ENCODE data around the gene NUP210. TPM values are rescaled to one million over a fixed set of nuclear protein-coding genes. Genes with fewer than 3 reads are reported as not detected.
A peak's percentile ranks its signal among the peaks of the same experiment; 100 is the strongest.

The NUP210 gene
- total RNA-seq, 1 donor from 2014 or later: 2.3 TPM

DNA sequence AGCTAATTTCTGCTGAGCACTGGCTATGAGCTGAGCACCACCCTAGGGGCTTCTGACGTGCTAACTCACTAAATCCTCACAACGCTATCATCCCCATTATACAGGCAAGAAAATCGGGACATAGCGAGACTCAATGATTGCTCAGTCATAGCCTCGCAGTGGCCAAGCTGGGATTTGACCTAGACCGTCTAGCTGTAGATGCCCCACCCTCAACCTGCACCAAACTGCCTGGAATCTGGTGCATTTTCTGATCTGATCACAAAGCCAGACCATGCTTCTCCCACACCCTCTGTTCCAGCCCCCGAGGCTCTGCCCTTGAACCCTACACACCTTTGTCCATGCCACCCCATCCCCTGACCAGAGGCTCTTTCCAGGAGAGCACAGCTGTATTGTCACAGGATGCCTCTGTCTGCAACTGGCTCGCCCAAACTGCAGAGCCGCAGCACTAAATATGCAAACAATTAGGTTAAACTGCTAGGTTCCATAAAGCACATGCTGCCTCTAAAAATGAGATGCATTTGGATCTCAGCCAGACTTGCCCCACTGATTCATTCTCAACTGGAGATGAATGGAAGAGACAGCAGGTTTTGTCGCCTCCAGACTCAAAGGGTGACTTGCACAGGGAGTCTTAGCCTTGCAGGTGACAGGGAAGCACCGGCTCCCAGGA, 95.2 kb downstream of the NUP210 start:
- DNase-seq (ENCODE audit: low read depth in 2 of 2): no peak

GRCh38 chr3:13323822-13324221, 96.3 kb downstream of the NUP210 start:
- DNase-seq (ENCODE audit: low read depth in 2 of 2): no peak

DNA sequence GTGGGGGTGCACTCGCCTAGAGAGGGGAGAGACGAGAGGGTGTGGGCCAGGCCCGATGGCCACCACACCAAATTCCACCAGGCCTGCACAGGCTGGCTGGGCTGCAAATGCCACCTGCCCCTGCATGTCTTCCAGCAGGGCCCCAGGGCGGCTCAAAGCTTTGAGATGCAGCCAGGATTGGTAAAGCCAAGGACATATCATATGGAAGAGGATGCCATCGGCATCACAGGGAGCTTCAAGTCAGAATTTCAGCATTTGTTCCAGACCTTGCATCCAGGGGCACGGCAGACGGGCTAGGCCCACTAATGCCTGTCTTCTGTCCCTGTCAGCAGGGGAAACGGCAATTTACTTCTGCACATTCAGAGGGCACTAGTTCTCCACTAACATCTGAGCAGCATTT, 97.8 kb downstream of the NUP210 start:
- no peak for DNase-seq (ENCODE audit: low read depth in 2 of 2)

DNA sequence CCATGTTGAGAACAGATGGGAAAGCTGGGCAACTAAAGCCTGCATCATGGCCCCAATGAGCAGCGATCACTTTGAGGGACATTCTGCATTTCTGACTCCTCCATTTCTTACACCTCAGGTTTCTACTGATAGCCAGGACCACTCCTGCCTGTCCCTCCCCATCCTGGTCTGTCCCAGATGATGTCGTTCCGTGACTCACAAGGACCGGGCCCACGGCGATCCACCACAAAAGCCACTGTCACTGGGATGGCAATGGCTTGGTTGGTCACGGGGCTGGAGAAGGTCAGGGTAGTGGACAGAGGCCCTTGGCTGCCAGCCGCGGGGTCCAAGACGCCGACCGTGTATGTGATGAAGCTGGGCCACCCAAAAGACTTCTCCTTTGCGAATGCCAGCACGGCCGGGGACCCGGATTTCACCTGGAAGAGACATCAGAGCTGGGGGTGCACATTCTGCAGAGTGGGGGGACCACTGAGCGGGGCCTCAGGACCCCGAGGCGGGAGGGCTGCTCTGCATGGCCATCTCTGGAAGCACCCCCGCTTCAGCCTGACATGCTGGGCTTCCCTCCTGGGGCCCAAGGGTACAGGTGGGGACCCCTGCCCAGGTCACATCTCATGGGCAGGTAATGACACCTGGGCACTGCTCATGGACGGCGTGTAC, 100.4 kb downstream of the NUP210 start:
- no peak for DNase-seq (ENCODE audit: low read depth in 2 of 2)

DNA sequence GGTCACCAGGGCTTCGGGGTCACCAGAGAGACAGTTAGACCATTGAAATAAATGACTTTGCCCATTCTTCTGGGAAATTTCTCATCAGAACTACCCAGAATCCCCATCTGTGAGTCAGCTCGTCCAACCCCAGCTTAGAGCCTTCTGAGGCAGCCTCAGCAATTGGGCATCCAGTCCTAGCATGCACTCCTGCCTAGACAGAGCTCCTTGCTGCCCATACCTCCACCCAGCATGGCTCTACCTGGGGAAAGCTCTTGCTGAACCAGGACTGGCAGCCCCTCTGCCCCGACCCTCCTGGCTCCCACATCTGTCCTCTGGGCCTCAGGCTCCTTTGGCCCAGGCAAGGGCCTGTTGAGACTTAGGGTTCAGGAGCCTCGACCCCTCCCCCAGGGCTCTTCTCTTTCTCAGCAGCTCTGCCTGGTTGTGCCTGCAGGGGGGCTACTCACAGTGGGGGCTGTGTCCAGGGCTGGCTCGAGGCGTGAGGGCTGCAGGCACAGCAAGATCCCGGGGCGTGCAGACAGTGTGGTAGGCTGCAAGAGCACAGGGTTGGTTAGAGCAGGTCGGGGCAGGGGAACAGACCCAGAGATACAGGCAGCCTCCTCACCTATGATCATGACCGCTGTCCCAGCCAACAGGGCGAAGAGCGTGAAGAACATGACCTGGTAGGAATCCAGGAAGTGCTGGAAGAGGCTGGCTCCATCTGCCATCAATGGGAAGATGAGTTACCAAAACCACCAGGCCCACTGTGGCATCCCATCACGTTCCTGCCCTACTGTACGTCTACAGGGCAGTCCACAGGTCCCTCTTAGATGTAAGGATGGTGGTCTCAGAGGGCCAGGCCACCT, 101.3 kb downstream of the NUP210 start:
- no peak for DNase-seq (ENCODE audit: low read depth in 2 of 2)

DNA sequence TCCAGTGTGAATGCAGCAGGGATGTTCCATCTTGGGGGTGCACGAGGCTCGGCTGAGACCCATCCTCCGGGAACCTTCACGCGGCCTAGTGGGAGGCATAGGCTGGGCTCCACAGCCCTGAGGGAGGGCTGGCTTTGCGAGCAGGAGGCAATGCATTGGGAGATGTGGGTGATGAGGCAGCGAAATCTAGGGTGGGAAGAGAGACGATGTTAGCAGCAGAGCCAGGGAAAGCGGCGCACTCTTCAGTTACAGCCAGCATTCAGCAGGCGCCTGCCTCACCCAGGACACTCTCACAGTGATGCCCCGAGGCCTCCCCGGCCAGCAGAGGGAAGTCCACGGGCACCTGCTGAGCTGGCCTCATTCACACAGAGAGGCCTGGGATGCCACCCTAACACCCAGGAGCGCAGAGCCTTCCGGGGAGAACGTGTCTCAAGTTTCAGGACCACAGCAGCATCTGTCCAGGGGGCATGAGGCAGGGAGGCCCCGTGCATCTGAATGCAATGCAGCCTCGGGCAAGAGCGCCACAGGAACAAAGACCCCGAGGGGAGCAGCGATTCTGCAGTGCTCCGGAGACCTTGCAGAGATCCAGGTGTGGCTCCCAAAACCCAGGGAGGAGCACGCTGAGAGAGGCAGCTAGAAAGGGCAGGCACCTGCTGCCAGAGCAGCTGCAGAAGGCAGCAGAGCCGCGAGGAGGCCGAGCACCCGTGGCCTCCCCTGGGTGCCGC, 102.4 kb downstream of the NUP210 start:
- DNase-seq (ENCODE audit: low read depth in 2 of 2): no peak

GRCh38 chr3:13316603-13317002, 103.5 kb downstream of the NUP210 start:
- DNase-seq (ENCODE audit: low read depth in 2 of 2): no peak

DNA sequence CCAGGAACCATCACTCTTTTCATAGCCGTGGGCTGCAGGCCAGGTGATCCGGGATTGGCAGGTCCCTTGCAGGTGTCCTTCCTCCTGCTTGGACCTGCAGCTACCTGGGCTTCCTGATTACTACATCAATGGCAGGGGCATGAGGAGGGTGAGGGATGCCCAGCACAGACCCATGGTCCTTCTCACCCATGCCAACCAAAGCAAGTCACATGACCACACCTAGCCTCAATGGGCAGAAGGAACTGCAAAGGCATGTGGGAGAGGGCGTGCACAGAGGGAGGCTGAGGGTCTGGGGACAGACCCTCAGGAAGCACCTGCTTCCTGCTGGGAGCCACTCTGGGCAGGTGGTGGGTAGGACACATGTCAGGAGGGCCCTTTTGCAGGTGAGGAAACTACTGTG, 105.2 kb downstream of the NUP210 start:
- DNase-seq (ENCODE audit: low read depth in 2 of 2): no peak

- no peak for DNase-seq (ENCODE audit: low read depth in 2 of 2)
Measured at GRCh38 chr3:13313813-13314212, 106.3 kb downstream of the NUP210 start.

- DNase-seq (ENCODE audit: low read depth in 2 of 2): no peak
Measured at GRCh38 chr3:13309004-13309403, 111.1 kb downstream of the NUP210 start.

- peak; percentile 42 to 62 for DNase-seq (ENCODE audit: low read depth in 2 of 2)
Measured at GRCh38 chr3:13308380-13308801, 111.7 kb downstream of the NUP210 start.

DNA sequence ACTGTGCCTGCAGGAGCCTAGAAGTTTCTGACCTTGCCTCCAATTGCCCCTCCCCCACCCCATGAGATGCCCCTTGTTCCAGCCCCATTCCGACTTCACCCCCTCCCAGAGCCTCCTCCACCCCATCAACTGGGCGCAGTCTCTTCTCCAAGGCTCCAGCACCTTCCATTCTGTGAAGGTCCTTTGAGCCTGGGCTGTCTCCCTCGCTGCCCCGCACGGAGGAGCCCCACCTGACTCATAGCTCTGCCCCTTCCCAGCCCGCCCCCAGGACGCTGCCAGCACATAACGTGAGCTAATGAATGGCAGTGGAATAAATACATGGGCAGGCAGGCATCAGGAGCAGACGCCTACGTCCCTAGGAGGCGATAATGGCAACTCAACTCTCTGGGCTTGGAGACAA, 113.1 kb downstream of the NUP210 start:
- no peak for DNase-seq (ENCODE audit: low read depth in 2 of 2)

DNA sequence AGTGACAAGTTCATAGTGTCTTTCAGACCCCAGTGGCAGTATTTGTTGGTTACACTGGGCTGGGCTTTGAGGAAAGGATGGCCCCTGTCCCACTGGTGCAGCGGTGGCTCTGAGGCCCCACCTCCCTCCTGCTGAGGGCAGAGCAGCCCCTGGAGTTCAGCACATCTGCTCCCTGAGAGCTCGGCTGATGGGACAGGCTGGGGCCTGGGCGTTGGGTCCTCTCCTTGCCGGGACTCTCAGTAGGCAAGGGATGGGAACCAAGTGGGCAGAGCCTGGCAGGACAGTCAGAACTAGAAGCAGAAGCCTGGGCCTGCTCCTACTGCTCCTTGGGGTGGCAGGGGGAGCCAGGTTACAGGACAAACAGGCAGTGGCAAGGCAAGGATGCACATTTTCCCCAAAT, 114.5 kb downstream of the NUP210 start:
- no peak for DNase-seq (ENCODE audit: low read depth in 2 of 2)

- no peak for DNase-seq (ENCODE audit: low read depth in 2 of 2)
Measured at GRCh38 chr3:13303410-13303809, 116.7 kb downstream of the NUP210 start.

DNA sequence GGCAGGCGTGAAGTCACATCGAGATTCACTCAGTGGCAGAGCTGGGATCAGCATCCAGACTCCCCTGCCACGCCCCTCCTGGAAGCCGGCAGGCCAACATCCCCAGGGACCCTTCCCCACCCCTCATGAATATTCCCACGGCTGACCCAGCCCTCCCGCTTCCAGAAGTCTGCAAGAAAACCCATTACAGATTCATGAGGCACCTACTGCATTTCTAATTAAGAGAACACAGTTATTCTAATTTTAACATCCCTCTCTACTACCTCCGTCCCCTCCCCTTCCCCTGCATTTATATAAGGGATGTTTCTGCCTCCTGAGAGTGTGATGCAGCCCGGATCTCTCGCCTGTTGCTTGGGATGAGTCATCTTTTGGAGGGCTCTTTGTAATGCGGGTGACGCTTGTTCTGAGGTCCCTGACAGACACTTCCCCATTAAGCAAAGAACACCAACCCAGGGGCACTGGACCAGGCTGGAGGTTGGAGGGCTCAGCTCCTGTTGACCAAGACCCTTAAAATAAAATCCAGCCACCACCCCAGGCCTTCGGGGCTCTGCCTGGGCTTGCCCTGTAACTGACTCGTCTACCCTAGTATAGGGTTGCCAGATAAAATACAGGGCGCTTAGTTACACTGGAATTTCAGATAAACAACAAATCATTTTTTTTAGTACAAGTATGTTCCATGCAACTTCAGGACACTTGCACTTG, 118.7 kb downstream of the NUP210 start:
- DNase-seq (ENCODE audit: low read depth in 2 of 2): peak in 1 of 2 donors; percentile 57

GRCh38 chr3:13300546-13301285, 119.4 kb downstream of the NUP210 start:
- DNase-seq (ENCODE audit: low read depth in 2 of 2): no peak

DNA sequence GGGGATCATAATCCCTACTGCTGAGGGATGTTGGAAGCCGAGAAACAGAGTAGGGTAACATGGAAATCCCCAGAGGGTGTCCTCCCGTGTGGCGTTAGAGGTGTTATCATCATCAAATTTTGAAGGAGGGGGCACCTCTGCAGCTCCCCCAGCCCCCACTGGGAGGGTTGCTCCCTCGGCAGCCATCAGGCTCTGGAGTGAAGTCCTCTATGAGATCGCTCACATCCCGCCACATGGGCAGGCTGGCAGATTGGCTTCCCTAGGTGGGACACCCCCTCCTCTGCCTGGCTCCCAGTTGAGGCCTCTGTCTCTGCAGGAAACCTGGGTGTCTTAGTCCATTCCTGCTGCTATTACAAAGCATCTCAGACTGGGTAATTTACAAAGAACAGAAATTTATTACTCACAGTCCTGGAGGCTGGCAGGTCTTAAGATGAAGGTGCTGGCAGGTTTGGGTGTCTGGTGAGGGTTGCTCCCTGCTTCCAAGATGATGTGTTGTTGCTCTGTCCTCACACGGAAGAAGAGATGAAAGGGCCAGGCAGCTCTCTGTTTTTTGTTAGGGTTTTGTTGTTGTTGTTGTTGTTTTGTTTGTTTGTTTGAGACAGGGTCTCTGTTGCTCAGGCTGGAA, 120.5 kb downstream of the NUP210 start:
- DNase-seq (ENCODE audit: low read depth in 2 of 2): no peak

- DNase-seq (ENCODE audit: low read depth in 2 of 2): peak in 1 of 2 donors; percentile 37
Measured at GRCh38 chr3:13296662-13297061, 123.5 kb downstream of the NUP210 start.

DNA sequence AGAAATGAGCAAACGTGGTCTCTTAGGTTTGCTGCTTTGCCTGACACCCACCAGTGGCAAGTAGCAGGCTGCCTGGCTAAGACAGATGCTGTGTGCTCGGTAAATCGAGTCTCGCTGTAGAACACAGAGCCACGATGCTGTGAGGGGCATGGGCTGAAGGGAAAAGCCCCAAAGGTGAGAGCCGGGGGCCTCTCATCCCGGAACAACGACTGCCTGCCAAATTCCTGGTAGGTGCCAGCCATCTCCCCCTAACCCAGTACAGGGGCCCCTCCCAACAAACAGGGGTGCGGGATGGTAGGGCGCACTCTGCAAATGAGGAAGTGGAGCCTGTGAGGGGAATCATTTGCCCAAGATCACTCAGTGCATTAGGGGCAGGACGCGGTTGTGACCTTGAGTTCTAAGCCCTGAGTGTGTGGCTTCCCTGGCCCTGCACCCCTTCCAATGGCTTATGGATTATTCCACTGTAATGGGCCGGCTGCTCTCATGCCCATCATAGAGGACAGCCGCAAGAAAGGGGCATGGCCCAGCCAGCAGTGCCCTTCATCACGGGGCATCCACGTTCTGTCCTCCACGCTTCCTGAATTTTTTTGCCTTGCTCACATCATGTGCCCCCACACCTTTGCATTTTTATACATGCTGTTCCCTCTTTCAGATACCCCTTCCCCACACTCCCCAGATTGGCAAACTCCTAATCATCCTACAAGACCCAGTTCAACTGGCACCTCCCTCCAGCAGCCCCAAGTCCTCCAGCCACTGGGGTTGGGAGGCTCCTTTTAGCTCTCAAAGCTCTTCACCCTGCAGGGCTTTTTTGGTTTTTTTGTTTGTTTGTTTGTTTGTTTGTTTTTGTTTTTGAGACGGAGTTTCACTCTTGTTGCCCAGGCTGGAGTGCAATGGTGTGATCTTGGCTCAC, 125.4 kb downstream of the NUP210 start:
- DNase-seq (ENCODE audit: low read depth in 2 of 2): no peak
